Mesenchymal stem cell (in vitro differentiated cells and primary cell): ENCODE results near the gene WDR93.

Experiments
- DNase-seq: peaks from one replicate; pipeline ENCODE4 v3.0.0-alpha.2; 2013
- H2AFZ ChIP-seq: one replicate; pipeline ENCODE4 v1.6.1; 2013; ENCODE audit warnings: low read depth, mild to moderate bottlenecking, control low read depth, inconsistent platforms, low read length, moderate library complexity
- H2AK5ac ChIP-seq: 2 replicates; pipeline ENCODE4 v1.6.1; 2013; ENCODE audit warnings: low read length, moderate library complexity, mild to moderate bottlenecking, inconsistent platforms; ENCODE audit not compliant: severe bottlenecking
- H2BK120ac ChIP-seq: one replicate; pipeline ENCODE4 v1.6.1; 2013; ENCODE audit warnings: low read depth, mild to moderate bottlenecking, inconsistent platforms, low read length, moderate library complexity
- H2BK12ac ChIP-seq, 2 experiments: one replicate each; pipeline ENCODE4 v1.6.1; 2013; ENCODE audit warnings: inconsistent platforms in 2 of 2, low read length in 2 of 2, mild to moderate bottlenecking in 2 of 2, moderate library complexity in 2 of 2, control low read depth in 1 of 2
- H2BK15ac ChIP-seq: one replicate; pipeline ENCODE4 v1.6.1; 2013; ENCODE audit warnings: mild to moderate bottlenecking, low read depth, inconsistent platforms; ENCODE audit not compliant: poor library complexity, severe bottlenecking
- H2BK5ac ChIP-seq: 2 replicates; pipeline ENCODE4 v1.6.1; 2013; ENCODE audit warnings: low read depth, mild to moderate bottlenecking, low read length, control low read depth, inconsistent platforms; ENCODE audit not compliant: poor library complexity, severe bottlenecking
- H3K14ac ChIP-seq, 2 experiments: one replicate each; pipeline ENCODE4 v1.6.1; 2013; ENCODE audit warnings: inconsistent platforms in 2 of 2, low read length in 2 of 2, control low read depth in 1 of 2, mild to moderate bottlenecking in 1 of 2, moderate library complexity in 1 of 2
- H3K18ac ChIP-seq, 2 experiments: one replicate each; pipeline ENCODE4 v1.6.1; 2013; ENCODE audit warnings: inconsistent platforms in 2 of 2, low read length in 2 of 2, control low read depth in 1 of 2, low read depth in 1 of 2, mild to moderate bottlenecking in 1 of 2
- H3K23ac ChIP-seq, 2 experiments: one replicate each; pipeline ENCODE4 v1.6.1; 2013; ENCODE audit warnings: inconsistent platforms in 2 of 2, low read length in 2 of 2, mild to moderate bottlenecking in 2 of 2, moderate library complexity in 2 of 2, control low read depth in 1 of 2
- H3K27ac ChIP-seq: 2 replicates; pipeline ENCODE4 v1.5.1; 2013; ENCODE audit warnings: mild to moderate bottlenecking, moderate library complexity, low read length, control low read depth, inconsistent platforms; ENCODE audit not compliant: poor library complexity, severe bottlenecking
- H3K27me3 ChIP-seq, 2 experiments: 2 replicates each; pipeline versions ENCODE4 v1.6.1 to v1.7.0; 2013; ENCODE audit warnings: low read length in 2 of 2, mild to moderate bottlenecking in 2 of 2, moderate library complexity in 2 of 2, control low read depth in 1 of 2, inconsistent platforms in 1 of 2; ENCODE audit not compliant: control insufficient read depth in 1 of 2, insufficient read depth in 1 of 2
- H3K36me3 ChIP-seq, 2 experiments: 2 replicates each; pipeline versions ENCODE4 v1.6.1 to v1.7.0; 2013; ENCODE audit warnings: low read length in 2 of 2, control low read depth in 1 of 2, inconsistent platforms in 1 of 2, low read depth in 1 of 2, mild to moderate bottlenecking in 1 of 2; ENCODE audit not compliant: insufficient read depth in 2 of 2, control insufficient read depth in 1 of 2
- H3K4ac ChIP-seq, 2 experiments: one replicate each; pipeline ENCODE4 v1.6.1; 2013; ENCODE audit warnings: inconsistent platforms in 2 of 2, low read length in 2 of 2, mild to moderate bottlenecking in 2 of 2, moderate library complexity in 2 of 2, control low read depth in 1 of 2, low read depth in 1 of 2
- H3K4me1 ChIP-seq: 2 replicates; pipeline ENCODE4 v1.6.1; 2013; ENCODE audit warnings: low read depth, low read length, control low read depth; ENCODE audit not compliant: control insufficient read depth, insufficient read depth
- H3K4me2 ChIP-seq: 2 replicates; pipeline ENCODE4 v1.6.1; 2013; ENCODE audit warnings: low read length, mild to moderate bottlenecking, inconsistent platforms; ENCODE audit not compliant: poor library complexity, severe bottlenecking
- H3K4me3 ChIP-seq, 2 experiments: 2 replicates each; pipeline versions ENCODE4 v1.5.1 to v1.7.0; 2013; ENCODE audit warnings: low read length in 2 of 2, mild to moderate bottlenecking in 2 of 2, control low read depth in 1 of 2, low read depth in 1 of 2; ENCODE audit not compliant: insufficient read depth in 1 of 2
- H3K79me1 ChIP-seq: replicated peaks from 2 replicates; pipeline ENCODE4 v1.6.1; 2013; ENCODE audit warnings: mild to moderate bottlenecking, control low read depth, low read length, inconsistent platforms; ENCODE audit not compliant: poor library complexity, severe bottlenecking
- H3K9ac ChIP-seq: 2 replicates; pipeline ENCODE4 v1.7.0; 2013; ENCODE audit warnings: mild to moderate bottlenecking, low read length, moderate library complexity
- H3K9me3 ChIP-seq: 2 replicates; pipeline ENCODE4 v1.7.0; 2013; ENCODE audit warnings: mild to moderate bottlenecking, low read length; ENCODE audit not compliant: control insufficient read depth
- H4K8ac ChIP-seq: one replicate; pipeline ENCODE4 v1.6.1; 2013; ENCODE audit warnings: inconsistent platforms, mild to moderate bottlenecking, low read length, moderate library complexity
- H4K91ac ChIP-seq: one replicate; pipeline ENCODE4 v1.6.1; 2013; ENCODE audit warnings: mild to moderate bottlenecking, low read length, inconsistent platforms
- WGBS: methylation state at CpG from one replicate; pipeline ENCODE4 v1.1.7; 2013; ENCODE audit warnings: mixed read lengths; 5-methylcytosine and 5-hydroxymethylcytosine counted together

The WDR93 gene

GRCh38 chr15:89754361-89755154 lies 63.9 kb downstream of the WDR93 start:
- no peak overlapping the region for H3K18ac ChIP-seq
- peak; percentile 21 for DNase-seq
- H3K4me2 ChIP-seq, result no peak overlapping the region
- H2AFZ ChIP-seq, result no peak overlapping the region
- no peak overlapping the region for H3K9ac ChIP-seq
- no peak overlapping the region for H4K8ac ChIP-seq
- no peaks in the 10 kb centered on the region for H3K9me3 ChIP-seq
- H3K14ac ChIP-seq, result no peak overlapping the region
- no peak overlapping the region for H3K4ac ChIP-seq
- no peak overlapping the region for H2BK120ac ChIP-seq
- no peak overlapping the region for H2AK5ac ChIP-seq
- peak overlapping the region; percentile 28 for H4K91ac ChIP-seq
- H3K4me1 ChIP-seq, result peaks cover 10% of the 10 kb centered on the region
- no peak overlapping the region for H3K23ac ChIP-seq
- H3K27ac ChIP-seq, result no peak overlapping the region
- H3K27me3 ChIP-seq, result peaks cover 5 to 7% of the 10 kb centered on the region in 2 experiments
- no peaks in the 10 kb centered on the region for H3K79me1 ChIP-seq
- no peak overlapping the region for H3K4me3 ChIP-seq
- WGBS, result 75% methylated on average over 8 of the region's 8 CpGs
- H2BK12ac ChIP-seq, result no peak overlapping the region
- H3K36me3 ChIP-seq, result no peaks in the 10 kb centered on the region
- H2BK15ac ChIP-seq, result no peak overlapping the region
- H2BK5ac ChIP-seq, result no peak overlapping the region

GRCh38 chr15:89755701-89756100 lies 65.1 kb downstream of the WDR93 start:
- no peak for DNase-seq
- H4K91ac ChIP-seq, result no peak overlapping the region
- H2AFZ ChIP-seq, result no peak overlapping the region
- H3K4me2 ChIP-seq, result no peak overlapping the region
- no peak overlapping the region for H2BK15ac ChIP-seq
- H3K18ac ChIP-seq, result no peak overlapping the region
- no peak overlapping the region for H3K4ac ChIP-seq
- 80% methylated on average over 3 of the region's 4 CpGs for WGBS
- no peak overlapping the region for H2BK5ac ChIP-seq
- no peak overlapping the region for H4K8ac ChIP-seq
- H3K23ac ChIP-seq, result no peak overlapping the region
- H3K9ac ChIP-seq, result no peak overlapping the region
- H2AK5ac ChIP-seq, result no peak overlapping the region
- H2BK120ac ChIP-seq, result no peak overlapping the region
- no peak overlapping the region for H2BK12ac ChIP-seq
- H3K27me3 ChIP-seq, result no peaks in the 10 kb centered on the region
- no peaks in the 10 kb centered on the region for H3K79me1 ChIP-seq
- peaks cover 3% of the 10 kb centered on the region for H3K4me1 ChIP-seq
- H3K36me3 ChIP-seq, result no peaks in the 10 kb centered on the region
- no peak overlapping the region for H3K27ac ChIP-seq
- H3K9me3 ChIP-seq, result no peaks in the 10 kb centered on the region
- no peak overlapping the region for H3K14ac ChIP-seq
- H3K4me3 ChIP-seq, result no peak overlapping the region

GRCh38 chr15:89756897-89757296 lies 66.3 kb downstream of the WDR93 start:
- no peak overlapping the region for H3K9ac ChIP-seq
- H3K79me1 ChIP-seq, result no peaks in the 10 kb centered on the region
- no peak overlapping the region for H4K8ac ChIP-seq
- no peak overlapping the region for H2BK12ac ChIP-seq
- peaks cover 6% of the 10 kb centered on the region for H3K4me1 ChIP-seq
- no peak overlapping the region for H3K4ac ChIP-seq
- H3K18ac ChIP-seq, result no peak overlapping the region
- no peaks in the 10 kb centered on the region for H3K9me3 ChIP-seq
- no peaks in the 10 kb centered on the region for H3K27me3 ChIP-seq
- WGBS, result 70% methylated on average over 7 of the region's 7 CpGs
- no peak overlapping the region for H3K23ac ChIP-seq
- no peak overlapping the region for H3K14ac ChIP-seq
- no peak overlapping the region for H2BK120ac ChIP-seq
- H3K4me3 ChIP-seq, result no peak overlapping the region
- DNase-seq, result no peak
- no peak overlapping the region for H3K4me2 ChIP-seq
- no peak overlapping the region for H2AK5ac ChIP-seq
- H2BK15ac ChIP-seq, result no peak overlapping the region
- no peak overlapping the region for H2BK5ac ChIP-seq
- H3K36me3 ChIP-seq, result no peaks in the 10 kb centered on the region
- no peak overlapping the region for H3K27ac ChIP-seq
- H2AFZ ChIP-seq, result no peak overlapping the region
- H4K91ac ChIP-seq, result no peak overlapping the region

- H3K9me3 ChIP-seq, result no peaks in the 10 kb centered on the region
- DNase-seq, result no peak
- 63% methylated on average over 8 of the region's 8 CpGs for WGBS
Measured at GRCh38 chr15:89758283-89758682, 67.7 kb downstream of the WDR93 start.

More at GRCh38 chr15:89758283-89758682, 67.7 kb downstream of the WDR93 start:
- H3K18ac ChIP-seq, result no peak overlapping the region
- no peak overlapping the region for H3K14ac ChIP-seq
- no peak overlapping the region for H2AK5ac ChIP-seq
- no peak overlapping the region for H2BK5ac ChIP-seq
- H3K27me3 ChIP-seq, result no peaks in the 10 kb centered on the region
- no peak overlapping the region for H2BK15ac ChIP-seq
- no peak overlapping the region for H3K27ac ChIP-seq
- H2BK12ac ChIP-seq, result no peak overlapping the region
- H3K79me1 ChIP-seq, result no peaks in the 10 kb centered on the region
- H3K23ac ChIP-seq, result no peak overlapping the region
- no peak overlapping the region for H3K4ac ChIP-seq
- H2BK120ac ChIP-seq, result no peak overlapping the region
- H3K36me3 ChIP-seq, result no peaks in the 10 kb centered on the region
- no peak overlapping the region for H3K9ac ChIP-seq
- H3K4me3 ChIP-seq, result no peak overlapping the region
- no peak overlapping the region for H4K91ac ChIP-seq
- H3K4me1 ChIP-seq, result peaks cover 6% of the 10 kb centered on the region
- no peak overlapping the region for H2AFZ ChIP-seq
- no peak overlapping the region for H3K4me2 ChIP-seq
- H4K8ac ChIP-seq, result no peak overlapping the region
